ENCODE results near the gene EBF3. TPM values are rescaled to one million over a fixed set of nuclear protein-coding genes. Genes with fewer than 3 reads are reported as not detected.

The EBF3 gene
- total RNA-seq, 1 experiment from 2014 or later, result 0.22 TPM

DNA sequence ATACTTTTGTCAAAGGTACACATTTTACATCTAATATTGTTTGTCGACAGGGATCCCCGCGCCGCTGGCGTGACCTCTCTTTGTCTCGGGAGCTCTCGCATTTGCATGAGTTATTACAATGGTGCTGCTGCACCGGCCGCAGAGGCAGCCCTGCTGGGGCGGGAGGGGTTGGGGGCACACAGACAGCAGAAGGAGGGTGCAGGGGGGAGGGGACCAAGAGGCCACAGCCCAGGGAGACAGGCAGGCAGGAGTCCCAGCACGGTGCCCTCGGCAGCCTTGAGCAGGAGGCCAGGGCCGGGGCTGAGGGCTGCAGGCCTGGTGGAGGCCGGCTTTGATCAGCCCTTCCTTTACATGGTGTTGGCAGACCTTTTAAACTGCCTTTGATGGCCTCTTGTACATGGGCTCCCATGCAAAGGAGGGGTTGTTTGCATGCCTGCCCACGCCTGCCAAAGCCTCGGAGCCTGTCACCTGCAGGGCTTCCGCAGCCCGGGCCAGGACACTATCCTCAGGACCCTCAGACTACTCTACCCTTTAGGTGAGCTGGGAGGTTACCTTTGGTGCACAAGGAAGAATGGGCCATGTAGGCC is 95.5 kb downstream of the EBF3 start:
- Histone ChIP-seq H2AFZ (ENCODE audit: low read length) (no peak overlapping the region), H3K79me2 (ENCODE audit: insufficient read depth, low read length) (no peaks in the 10 kb centered on the region), H4K8ac (replicated peaks; ENCODE audit: insufficient read length, low read depth, low read length) (no peak overlapping the region), H2BK15ac (ENCODE audit: low read depth, low read length) (no peak overlapping the region), H3K4me2 (ENCODE audit: insufficient read depth, insufficient read length, low read length) (no peak overlapping the region), H4K5ac (ENCODE audit: insufficient read length, low read depth, low read length) (no peak overlapping the region), H3K27me3 (ENCODE audit: insufficient read depth, low read length) (no peaks in the 10 kb centered on the region), H3K23ac (ENCODE audit: insufficient read length, low read depth, low read length) (no peak overlapping the region), H3K79me1 (ENCODE audit: insufficient read depth, low read depth, low read length, poor library complexity, severe bottlenecking) (no peaks in the 10 kb centered on the region), H3T11ph (ENCODE audit: low read length) (no peak overlapping the region), H3K27ac (ENCODE audit: insufficient read length, low read depth, low read length) (no peak overlapping the region), H3K4me1 (ENCODE audit: insufficient read depth, low read length) (no peaks in the 10 kb centered on the region), H2BK5ac (ENCODE audit: insufficient read length, low read length) (no peak overlapping the region), H2AK5ac (ENCODE audit: insufficient read length, low read length) (no peak overlapping the region), H3K56ac (ENCODE audit: insufficient read length, low read depth, low read length) (no peak overlapping the region), H3K23me2 (ENCODE audit: insufficient read length, low read depth, low read length, poor library complexity, severe bottlenecking) (no peaks in the 10 kb centered on the region), H3K9me3 (ENCODE audit: control insufficient read depth, low read depth, low read length) (no peaks in the 10 kb centered on the region), H2BK20ac (ENCODE audit: low read depth, low read length, poor library complexity, severe bottlenecking) (no peak overlapping the region), H3K4ac (ENCODE audit: low read depth, low read length) (no peak overlapping the region), H4K20me1 (ENCODE audit: control insufficient read depth, insufficient read depth, insufficient read length) (no peaks in the 10 kb centered on the region), H4K91ac (ENCODE audit: insufficient read length, low read depth, low read length) (no peak overlapping the region), H3K14ac (ENCODE audit: insufficient read depth, low read length) (no peak overlapping the region), H3K18ac (ENCODE audit: insufficient read length, low read depth, low read length) (no peak overlapping the region), H3K9ac (ENCODE audit: extremely low read depth, insufficient read length, low read length) (no peak overlapping the region), H2BK120ac (ENCODE audit: low read depth, low read length, poor library complexity, severe bottlenecking) (no peak overlapping the region), H2BK12ac (ENCODE audit: insufficient read length, low read depth, low read length) (no peak overlapping the region)
- no CpG with 5 or more reads among the region's 18 CpGs for WGBS (ENCODE audit: extremely low coverage, insufficient read length, low lambda C conversion rate)
- H3K27me3 Mint-ChIP-seq (ENCODE audit: low read depth), result peaks cover 6% of the 10 kb centered on the region
- no peak overlapping the region for H3K4me3 Mint-ChIP-seq
- H3K36me3 Mint-ChIP-seq (ENCODE audit: insufficient read depth in 1 of 3, low read depth in 3 of 3), result no peaks in the 10 kb centered on the region
- DNase-seq, result peak; percentile 44
- peak overlapping the region in 1 of 3 experiments; percentile 87; a peak in 2 of 7 replicates for H3K27ac Mint-ChIP-seq
- peaks cover 40 to 49% of the 10 kb centered on the region in 2 experiments for H3K4me1 Mint-ChIP-seq
- H3K9me3 Mint-ChIP-seq, result no peaks in the 10 kb centered on the region
- TF ChIP-seq, protein P1, sequence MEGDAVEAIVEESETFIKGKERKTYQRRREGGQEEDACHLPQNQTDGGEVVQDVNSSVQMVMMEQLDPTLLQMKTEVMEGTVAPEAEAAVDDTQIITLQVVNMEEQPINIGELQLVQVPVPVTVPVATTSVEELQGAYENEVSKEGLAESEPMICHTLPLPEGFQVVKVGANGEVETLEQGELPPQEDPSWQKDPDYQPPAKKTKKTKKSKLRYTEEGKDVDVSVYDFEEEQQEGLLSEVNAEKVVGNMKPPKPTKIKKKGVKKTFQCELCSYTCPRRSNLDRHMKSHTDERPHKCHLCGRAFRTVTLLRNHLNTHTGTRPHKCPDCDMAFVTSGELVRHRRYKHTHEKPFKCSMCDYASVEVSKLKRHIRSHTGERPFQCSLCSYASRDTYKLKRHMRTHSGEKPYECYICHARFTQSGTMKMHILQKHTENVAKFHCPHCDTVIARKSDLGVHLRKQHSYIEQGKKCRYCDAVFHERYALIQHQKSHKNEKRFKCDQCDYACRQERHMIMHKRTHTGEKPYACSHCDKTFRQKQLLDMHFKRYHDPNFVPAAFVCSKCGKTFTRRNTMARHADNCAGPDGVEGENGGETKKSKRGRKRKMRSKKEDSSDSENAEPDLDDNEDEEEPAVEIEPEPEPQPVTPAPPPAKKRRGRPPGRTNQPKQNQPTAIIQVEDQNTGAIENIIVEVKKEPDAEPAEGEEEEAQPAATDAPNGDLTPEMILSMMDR (conservative IDR thresholded peaks at IDR 0.05), result no peak
